ENCODE measurements around the gene RAET1E.

The RAET1E gene

GRCh38 chr6:149891259-149891658 is 6.7 kb downstream of the RAET1E start:
- no peak for DNase-seq

GRCh38 chr6:149890629-149891045 is 7.3 kb downstream of the RAET1E start:
- DNase-seq, result no peak

- DNase-seq, result no peak
Measured at GRCh38 chr6:149889326-149889725, 8.6 kb downstream of the RAET1E start.

DNA sequence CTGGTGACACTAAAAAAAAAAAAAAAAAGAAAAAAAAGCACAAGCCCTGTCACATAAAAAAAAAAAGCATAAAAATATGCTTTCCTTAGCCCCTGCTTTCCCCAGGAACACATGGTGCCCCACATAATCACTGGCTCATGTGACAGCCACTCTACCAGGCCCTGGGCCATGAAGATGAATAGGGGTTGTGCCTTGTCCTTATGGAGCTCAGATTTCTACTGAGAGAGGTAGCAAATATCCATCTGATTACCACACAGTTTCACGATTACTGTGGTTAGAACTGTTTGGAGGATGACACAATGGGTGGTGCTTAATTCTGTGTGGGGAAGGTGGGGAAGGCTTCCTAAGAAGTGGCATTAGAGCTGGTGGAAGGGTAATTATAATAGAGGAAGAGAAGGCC is 9.3 kb downstream of the RAET1E start:
- DNase-seq, result no peak

DNA sequence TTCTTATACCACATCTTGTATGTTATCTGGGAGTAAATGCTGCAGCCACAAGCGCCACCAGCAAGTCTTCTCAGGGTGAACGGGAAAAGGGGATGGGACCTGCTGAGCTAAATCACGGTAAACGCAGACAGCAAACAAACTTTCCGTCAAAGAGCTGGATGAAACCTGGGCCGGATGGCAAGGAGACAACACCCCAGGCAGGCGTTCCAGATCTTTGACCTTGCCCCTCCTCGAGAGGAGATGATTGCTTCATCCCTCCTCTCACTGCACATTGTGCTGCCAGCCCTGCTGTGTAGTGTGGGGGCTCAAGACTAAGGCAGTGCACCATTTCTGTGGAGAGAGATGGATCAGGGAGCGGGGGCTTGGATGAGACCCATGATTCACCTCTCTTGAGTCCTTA is 9.8 kb downstream of the RAET1E start:
- no peak for DNase-seq

- no peak for DNase-seq
Measured at GRCh38 chr6:149887343-149887742, 10.6 kb downstream of the RAET1E start.

DNA sequence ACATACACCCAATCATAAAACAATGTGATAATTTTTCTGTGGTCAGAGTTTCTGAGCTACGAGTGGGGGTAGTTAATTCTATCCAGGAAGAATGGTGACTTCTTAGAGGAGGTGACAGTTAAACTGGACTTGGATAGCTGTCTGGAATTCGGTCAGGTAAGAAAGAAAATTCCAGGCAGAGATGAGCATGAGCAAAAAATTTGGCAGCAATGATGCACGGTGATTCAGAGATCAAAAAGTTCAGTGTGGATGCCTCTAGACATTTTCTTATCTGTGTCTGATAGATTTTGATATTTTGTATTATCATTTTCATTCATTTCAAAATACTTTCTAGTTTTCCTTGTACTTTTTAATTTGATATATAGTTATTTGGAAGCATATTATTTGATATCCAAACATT is 12.0 kb downstream of the RAET1E start:
- DNase-seq, result no peak

DNA sequence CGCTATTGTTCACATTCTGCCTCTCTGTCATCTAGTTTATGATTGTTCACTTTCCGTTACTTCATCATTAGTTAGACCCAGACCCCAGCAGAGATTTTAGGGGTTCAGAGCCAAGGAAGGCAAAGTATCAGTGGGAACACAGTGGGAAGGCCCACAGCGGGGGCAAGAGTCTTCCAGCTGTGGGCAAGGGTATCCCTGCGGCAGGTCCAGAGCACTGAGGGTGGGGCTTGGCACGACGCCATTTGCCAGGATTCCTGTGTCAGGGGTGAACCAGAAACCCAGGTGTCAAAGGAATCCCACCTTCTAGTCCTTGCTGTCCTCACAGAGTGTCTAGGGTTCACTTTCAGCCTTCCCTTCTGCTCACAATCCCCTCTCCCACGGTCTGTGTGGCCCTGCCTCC is 13.3 kb downstream of the RAET1E start:
- no peak for DNase-seq

DNA sequence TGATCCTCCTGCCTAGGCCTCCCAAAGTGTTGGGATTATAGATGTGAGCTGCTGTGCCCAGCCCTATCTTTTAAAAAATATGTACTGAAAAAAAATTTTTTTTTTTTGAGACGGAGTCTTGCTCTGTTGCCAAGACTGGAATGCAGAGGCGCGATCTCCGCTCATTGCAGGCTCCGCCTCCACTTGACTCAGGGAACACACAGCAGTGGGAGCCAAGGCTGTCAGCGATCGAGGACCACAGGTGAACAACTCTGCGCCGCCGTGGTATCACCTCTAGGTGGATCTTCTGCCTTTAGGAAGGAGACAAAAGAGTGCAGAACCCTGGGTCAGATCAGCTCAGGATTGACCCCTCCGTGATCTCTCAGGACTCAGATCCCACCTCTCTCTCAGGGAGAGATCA is 13.7 kb downstream of the RAET1E start:
- no peak for DNase-seq

- no peak for DNase-seq
Measured at GRCh38 chr6:149881860-149882259, 16.1 kb downstream of the RAET1E start.

DNA sequence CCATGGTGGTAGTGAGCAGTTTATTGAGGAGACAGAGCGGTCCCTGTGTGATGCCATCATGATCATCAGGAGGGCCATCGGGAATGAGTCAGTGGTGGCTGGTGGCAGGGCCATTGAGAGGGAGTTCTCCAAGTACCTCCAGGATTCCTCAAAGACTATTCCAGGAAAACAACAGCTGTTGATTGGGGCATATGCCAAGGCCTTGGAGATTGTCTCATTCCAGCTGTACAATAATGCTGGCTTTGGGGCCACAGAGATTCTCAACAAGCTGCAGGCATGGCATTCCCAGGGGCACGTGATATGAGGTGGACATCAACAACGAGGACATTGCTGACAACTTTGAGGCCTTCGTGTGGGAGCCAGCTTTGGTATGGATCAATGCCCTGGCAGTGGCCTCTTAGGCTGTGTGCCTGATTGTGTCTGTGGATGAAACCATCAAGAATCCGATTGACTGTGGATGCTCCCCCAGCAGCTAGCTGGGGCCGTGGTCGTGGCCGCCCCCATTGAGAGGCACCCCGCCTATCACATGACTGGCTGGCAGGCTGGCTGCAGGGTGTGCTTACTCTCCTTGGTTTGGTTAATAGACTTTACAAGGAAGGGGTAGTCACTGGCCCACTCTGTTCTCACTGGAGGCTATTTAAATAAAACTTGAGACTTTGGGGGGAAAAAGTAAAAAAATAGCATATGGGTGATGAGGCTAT is 16.7 kb downstream of the RAET1E start:
- no peak for DNase-seq

GRCh38 chr6:149877659-149878058 is 20.3 kb downstream of the RAET1E start:
- no peak for DNase-seq

GRCh38 chr6:149876241-149876933 is 21.5 kb downstream of the RAET1E start:
- DNase-seq, result no peak

DNA sequence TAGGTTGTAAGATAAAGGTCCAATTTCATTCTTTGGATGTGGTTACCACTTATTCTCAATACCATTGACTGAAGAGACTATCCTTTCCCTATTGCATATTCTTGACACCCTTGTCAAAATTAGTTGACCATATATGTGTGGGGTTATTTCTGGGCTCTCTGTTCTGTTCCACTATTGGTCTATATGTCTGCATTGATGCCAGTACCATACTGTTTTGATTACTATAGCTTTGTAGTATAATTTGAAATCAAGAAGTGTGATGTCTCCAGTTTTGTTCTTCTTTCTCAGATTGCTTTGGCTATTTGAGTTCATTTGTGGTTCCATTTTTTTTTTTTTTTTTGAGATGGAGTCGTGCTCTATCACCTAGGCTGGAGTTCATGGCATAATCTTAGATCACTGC is 25.7 kb downstream of the RAET1E start:
- no peak for DNase-seq

DNA sequence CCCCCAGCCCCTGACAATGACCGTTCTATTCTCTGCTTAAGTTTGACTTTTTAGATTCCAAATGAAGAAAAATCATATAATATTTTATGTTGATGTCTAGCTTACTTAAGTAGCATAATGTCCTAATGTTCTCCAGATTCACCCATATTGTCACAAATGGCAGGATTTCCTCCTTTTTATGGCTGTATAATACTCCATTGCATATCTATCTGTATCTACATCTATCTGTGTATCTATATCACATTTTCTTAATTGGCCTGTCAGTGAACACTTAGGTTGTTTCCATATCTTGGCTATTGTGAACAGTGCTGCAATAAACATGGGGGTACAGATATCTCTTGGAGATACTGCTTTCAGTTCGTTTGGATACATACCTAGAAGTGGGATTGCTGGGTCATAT is 26.7 kb downstream of the RAET1E start:
- no peak for DNase-seq

GRCh38 chr6:149869275-149869892 is 28.5 kb downstream of the RAET1E start:
- no peak for DNase-seq

DNA sequence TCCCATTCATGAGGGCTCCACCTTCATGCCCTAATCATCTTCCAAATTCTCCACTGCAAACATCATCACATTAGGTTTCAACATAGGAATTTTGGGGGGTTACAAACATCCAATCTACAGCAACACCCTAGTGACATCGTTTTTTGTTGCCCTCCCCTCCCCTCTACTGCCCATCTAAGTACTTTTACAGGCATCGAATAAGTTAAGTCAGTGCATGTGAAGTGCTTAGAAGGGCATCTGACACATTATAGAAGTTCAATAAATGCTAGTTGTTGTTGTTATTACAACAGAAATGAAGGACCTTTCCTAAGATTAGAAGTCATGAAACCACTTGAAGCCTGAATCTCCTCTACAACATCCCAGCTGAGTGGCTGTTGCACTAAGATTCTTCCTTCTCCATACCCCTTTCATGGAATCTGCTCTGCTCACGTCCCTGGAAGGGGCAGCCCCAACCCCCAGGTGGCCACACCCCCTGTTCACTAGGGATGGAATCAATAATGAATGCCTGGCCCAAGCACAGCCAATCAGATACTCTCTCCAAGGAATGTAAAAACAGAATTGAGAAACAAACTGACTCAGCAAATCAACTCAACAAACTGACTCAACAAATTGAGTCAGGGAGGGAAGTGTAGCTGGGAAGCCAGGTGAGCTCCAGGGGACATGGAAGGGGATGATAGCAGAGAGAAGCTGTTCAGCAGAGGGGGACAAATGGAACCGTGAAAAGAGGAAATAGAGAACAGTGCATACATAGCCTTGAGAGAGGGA is 29.9 kb downstream of the RAET1E start:
- DNase-seq, result no peak

GRCh38 chr6:149864578-149865535 is 33.1 kb downstream of the RAET1E start:
- peak in 22 of 51 donors; percentile 10 to 82 (median 40) for DNase-seq

- DNase-seq, result peak in 50 of 51 donors; percentile 6 to 91 (median 78)
Measured at GRCh38 chr6:149863698-149864577, 34.0 kb downstream of the RAET1E start, which contains the start of gene LRP11. LRP11 (minus strand) TSS chr6:149864359; CDS start chr6:149864020, 339 bp downstream.

All from hypothalamus (tissue), 51 donors.